Measurements from ENCODE around the gene METRNL.
A peak's percentile ranks its signal among the peaks of the same experiment; 100 is the strongest.

DNA sequence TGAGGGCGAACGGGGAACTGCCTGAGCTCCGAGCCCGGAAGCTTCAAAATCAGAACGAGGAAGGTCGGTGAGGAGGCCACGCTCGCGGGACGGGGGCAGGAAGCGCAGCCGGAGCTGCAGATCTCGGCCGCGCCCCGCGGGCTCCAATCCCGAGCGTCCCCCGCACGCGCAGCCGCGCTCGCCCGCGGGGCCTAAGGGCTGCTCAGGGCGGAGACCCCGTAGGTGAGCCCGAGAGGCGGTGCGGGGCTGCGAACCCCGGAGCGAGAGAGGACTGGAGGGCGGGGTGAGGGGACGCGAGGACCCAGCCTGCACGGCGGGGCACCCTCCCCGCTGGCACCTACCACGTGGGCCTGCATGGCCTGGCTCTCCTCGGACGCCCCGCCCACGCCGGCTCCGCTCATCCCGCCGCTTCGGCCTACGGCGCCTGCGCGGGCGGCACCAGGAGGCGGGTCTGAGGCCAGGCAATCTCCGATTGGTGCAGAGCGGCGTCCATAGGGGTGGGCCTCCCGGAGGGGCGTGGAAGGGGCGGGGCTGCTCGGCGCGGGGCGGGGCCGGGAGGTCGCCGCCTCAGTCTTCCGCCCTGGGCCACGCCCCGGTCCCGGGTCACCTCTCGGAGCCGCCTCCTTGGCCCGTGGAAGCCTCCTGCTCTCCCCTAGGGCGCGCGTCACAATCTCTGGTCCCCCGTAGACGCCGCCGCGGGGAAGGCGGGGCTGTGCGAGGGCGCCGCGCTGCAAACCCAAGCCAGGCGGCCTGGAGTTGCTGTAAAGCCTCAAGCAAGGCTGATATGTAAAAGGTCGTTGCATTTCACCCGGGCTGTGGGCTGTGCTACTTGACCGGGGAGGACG is 27.8 kb upstream of the METRNL start:
- TF ChIP-seq POLR2A (IDR thresholded peaks at IDR 0.05), result peak in 1 of 2 donors; percentile 85
- TF ChIP-seq, protein P1, sequence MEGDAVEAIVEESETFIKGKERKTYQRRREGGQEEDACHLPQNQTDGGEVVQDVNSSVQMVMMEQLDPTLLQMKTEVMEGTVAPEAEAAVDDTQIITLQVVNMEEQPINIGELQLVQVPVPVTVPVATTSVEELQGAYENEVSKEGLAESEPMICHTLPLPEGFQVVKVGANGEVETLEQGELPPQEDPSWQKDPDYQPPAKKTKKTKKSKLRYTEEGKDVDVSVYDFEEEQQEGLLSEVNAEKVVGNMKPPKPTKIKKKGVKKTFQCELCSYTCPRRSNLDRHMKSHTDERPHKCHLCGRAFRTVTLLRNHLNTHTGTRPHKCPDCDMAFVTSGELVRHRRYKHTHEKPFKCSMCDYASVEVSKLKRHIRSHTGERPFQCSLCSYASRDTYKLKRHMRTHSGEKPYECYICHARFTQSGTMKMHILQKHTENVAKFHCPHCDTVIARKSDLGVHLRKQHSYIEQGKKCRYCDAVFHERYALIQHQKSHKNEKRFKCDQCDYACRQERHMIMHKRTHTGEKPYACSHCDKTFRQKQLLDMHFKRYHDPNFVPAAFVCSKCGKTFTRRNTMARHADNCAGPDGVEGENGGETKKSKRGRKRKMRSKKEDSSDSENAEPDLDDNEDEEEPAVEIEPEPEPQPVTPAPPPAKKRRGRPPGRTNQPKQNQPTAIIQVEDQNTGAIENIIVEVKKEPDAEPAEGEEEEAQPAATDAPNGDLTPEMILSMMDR (IDR thresholded peaks at IDR 0.05), result peak in 2 of 3 experiments; percentile 1 to 9
- TF ChIP-seq POLR2AphosphoS5 (IDR thresholded peaks at IDR 0.05; ENCODE audit: insufficient read depth in 1 of 2, low read depth in 1 of 2), result peak; percentile 36 to 88
